ENCODE measurements around the gene MDFI.

MDFI gene, protein sequence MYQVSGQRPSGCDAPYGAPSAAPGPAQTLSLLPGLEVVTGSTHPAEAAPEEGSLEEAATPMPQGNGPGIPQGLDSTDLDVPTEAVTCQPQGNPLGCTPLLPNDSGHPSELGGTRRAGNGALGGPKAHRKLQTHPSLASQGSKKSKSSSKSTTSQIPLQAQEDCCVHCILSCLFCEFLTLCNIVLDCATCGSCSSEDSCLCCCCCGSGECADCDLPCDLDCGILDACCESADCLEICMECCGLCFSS

DNA sequence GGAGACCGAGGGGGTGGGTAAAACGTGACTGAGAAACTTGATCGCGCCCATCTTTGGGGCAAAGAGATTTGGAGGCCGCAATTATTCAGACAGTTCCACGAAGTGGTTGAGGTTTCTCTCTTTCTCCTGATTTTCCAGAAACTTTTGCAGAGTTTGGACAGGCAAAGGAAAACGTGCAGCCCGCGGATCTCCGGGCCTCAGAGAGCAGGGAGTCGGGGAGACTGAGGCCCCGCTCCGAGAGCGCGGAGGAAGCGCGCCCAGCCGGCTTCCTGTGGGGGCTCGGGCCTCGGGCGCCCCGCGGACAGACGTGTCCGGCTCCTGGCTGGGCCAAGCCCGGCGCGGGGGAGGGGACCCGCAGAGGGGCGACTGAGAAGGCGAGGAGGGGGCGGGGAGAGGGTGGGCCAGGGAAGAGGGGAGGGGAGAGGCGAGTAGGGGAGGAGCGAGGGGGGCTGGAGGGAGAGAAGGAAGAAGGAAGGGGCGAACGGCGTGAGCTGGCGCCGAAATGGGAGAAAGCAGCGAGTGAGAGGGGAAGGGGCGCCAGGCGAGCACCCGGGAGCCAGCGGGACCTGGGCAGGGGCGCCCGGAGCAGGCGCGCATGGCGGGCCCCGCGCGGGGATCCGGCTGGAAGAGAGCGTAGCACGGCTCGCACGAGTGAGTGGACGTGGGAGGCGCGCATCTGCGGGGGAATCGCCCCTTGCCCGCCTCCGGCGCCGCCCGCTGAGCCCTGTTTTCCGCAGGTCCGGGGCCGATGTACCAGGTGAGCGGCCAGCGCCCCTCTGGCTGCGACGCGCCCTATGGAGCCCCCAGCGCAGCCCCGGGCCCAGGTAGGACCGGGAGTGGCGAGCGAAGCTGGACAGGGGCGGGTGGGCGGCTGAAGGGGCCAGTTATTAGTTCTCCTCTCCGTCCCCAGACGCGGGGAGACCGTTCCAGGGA, at the start of gene MDFI:
Gene MDFI (plus strand): TSS at position 467 of the 933 bp plus-strand sequence. CDS start 282 bp downstream, at position 749.
- no peak within 1 kb of the TSS for H3K27ac ChIP-seq
- TF ChIP-seq ZFX (IDR thresholded peaks at IDR 0.05; ENCODE audit: borderline replicate concordance): no peak
- TF ChIP-seq, protein P1, sequence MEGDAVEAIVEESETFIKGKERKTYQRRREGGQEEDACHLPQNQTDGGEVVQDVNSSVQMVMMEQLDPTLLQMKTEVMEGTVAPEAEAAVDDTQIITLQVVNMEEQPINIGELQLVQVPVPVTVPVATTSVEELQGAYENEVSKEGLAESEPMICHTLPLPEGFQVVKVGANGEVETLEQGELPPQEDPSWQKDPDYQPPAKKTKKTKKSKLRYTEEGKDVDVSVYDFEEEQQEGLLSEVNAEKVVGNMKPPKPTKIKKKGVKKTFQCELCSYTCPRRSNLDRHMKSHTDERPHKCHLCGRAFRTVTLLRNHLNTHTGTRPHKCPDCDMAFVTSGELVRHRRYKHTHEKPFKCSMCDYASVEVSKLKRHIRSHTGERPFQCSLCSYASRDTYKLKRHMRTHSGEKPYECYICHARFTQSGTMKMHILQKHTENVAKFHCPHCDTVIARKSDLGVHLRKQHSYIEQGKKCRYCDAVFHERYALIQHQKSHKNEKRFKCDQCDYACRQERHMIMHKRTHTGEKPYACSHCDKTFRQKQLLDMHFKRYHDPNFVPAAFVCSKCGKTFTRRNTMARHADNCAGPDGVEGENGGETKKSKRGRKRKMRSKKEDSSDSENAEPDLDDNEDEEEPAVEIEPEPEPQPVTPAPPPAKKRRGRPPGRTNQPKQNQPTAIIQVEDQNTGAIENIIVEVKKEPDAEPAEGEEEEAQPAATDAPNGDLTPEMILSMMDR (IDR thresholded peaks at IDR 0.05): no peak

DNA sequence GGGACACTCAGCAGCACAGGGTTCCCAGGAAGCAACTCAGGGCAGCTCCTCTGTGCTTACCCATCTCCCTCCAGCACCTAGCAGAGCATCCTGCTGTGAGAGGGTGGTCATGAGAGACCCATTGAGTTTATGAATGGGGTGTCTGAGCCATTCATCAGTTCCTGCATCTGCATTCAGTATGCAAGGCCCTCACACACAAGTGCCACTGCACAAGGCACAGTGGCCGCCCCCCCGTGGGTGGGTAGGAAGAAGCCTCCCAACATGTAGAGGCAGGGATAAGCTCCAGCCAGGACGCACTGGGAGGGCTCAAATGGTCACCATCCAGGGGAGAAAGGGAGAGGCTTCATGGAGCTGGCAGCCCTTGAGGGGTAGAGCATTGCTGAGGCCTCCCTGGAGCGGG, 49.0 kb upstream of the MDFI start:
- TF ChIP-seq ZFX (IDR thresholded peaks at IDR 0.05; ENCODE audit: borderline replicate concordance): no peak
- TF ChIP-seq, protein P1 (IDR thresholded peaks at IDR 0.05): no peak
- no peak overlapping the region for H3K27ac ChIP-seq

DNA sequence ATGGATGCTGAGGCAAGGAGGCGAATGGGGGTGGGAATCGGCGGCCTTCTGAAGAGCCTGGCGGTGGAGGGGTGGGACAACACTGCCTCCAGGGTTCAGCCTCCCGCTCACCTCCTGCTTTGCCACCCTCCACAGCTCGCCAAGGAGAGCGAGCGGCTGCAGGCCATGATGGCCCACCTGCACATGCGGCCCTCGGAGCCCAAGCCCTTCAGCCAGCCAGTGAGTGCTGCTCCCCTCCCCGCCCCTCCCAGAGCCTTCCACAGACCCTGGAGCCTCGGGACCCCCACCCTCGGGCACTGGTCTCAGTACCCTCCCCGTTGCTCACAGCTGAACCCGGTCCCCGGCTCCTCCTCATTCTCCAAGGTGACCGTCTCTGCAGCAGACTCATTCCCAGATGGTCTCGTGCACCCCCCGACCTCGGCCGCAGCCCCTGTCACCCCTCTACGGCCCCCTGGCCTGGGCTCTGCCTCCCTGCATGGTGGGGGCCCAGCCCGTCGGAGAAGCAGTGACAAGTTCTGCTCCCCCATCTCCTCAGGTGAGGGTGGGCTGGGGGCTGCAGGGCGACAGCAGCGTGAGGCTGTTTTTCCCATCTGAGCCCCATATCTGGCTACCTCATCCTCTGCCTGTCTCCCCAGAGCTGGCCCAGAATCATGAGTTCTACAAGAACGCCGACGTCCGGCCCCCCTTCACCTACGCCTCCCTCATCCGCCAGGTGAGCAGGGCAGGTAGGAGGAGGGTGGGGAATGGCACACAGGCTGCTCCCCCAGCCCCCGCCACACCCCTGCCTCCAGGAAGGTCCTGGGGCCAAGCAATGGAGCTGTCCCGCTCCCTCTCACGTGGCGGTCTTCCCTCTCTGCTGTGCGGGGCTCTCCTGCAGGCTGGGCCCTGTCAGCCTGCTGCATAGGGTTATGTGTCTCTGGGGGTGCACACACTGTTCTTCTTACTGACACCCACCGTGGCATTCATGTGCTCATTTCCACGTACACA, 48.3 kb upstream of the MDFI start:
- TF ChIP-seq, protein P1 (IDR thresholded peaks at IDR 0.05): no peak
- TF ChIP-seq ZFX (IDR thresholded peaks at IDR 0.05; ENCODE audit: borderline replicate concordance): no peak
- H3K27ac ChIP-seq: no peak overlapping the region

DNA sequence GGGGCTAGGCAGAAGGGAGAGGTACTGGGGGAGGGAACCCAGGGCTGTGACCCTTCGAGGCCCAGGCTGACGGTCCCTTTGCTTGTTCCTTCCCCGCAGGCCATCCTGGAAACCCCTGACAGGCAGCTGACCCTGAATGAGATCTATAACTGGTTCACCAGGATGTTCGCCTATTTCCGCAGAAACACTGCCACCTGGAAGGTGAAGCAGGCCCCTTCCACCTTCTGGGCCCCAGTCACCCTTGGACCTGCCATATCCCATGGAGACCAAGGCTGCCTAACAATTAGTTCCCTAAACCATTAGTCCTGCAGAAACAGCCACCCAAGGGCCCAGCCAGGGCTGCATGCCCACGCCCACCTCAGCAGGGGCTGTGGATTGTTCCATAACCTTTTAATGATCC, 47.1 kb upstream of the MDFI start:
- no peak overlapping the region for H3K27ac ChIP-seq
- TF ChIP-seq, protein P1 (IDR thresholded peaks at IDR 0.05): no peak
- TF ChIP-seq ZFX (IDR thresholded peaks at IDR 0.05; ENCODE audit: borderline replicate concordance): no peak

DNA sequence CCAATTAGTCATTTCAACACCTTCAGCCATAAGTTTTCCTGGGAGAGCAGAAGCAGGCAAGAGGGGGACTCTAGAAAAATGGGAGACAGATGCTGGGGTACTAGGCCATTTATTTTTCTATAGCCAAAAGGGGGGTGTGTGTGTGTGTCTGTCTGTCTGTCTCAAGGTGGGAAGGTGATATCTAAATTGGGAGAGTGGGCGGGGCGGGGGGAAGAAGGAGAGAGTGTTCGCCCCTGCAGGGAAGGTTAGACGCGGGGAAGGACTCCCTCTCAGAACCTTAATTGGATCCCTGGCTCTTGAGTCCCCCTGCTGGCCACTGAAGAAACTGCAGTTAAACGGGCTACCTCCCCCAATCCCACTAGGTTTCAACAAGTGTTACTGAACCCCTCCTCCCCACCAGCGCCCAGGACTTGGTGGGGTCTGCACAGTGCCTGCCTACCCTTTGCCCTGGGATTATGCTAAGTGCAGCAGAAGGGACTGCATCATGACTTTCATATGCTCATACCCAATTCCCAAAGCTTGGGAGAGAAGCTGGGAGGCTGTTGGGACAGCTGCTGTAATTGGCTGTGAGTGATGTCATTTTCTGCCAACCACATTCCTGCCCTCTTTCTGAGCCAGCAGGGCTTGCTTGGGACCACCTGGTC, 46.3 kb upstream of the MDFI start:
- no peak for TF ChIP-seq ZFX (IDR thresholded peaks at IDR 0.05; ENCODE audit: borderline replicate concordance)
- TF ChIP-seq, protein P1 (IDR thresholded peaks at IDR 0.05): peak; percentile 90
- H3K27ac ChIP-seq: no peak overlapping the region

DNA sequence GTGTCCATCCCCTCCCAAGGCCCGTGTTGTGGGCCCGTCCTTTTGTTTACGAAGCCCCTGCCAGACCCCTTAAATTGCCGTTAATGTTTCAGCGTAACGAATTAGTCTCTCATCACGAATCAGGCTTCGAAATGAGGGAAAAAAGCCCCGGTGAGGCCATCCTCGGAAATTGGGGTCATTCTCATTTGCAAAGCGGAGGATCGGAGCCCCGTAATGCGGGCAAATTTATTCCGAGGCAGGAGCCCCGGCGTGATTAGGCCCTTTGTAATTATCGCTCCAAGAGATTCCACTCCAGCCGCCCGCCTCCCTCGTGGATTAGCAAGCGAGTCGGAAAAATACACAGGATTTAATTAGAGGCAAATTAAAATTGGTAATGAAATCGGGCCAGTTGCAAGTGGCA, 44.9 kb upstream of the MDFI start:
- H3K27ac ChIP-seq: no peak overlapping the region

More for the DNA sequence above, 44.9 kb upstream of the MDFI start:
- TF ChIP-seq, protein P1 (IDR thresholded peaks at IDR 0.05): no peak
- no peak for TF ChIP-seq ZFX (IDR thresholded peaks at IDR 0.05; ENCODE audit: borderline replicate concordance)
